Thyroid gland (tissue), 4 donors: ENCODE measurements around the gene FAIM2.

Experiments
- POLR2A ChIP-seq, 2 donors: fragments of 450-650 bp; IDR thresholded peaks; one replicate each; pipeline ENCODE4 v1.6.1; 2017; ENCODE audit warnings: antibody characterized with exemption in 2 of 2, mild to moderate bottlenecking in 2 of 2, moderate library complexity in 1 of 2
- TF ChIP-seq, protein P1 (sequence below), 6 experiments: fragments of 200-600 bp in 3 of 6; fragments of 450-650 bp in 3 of 6; sonication (generic) in 3 of 6; IDR thresholded peaks; one replicate each; pipeline ENCODE4 v1.5.1; 2016 to 2019; ENCODE audit warnings: antibody characterized with exemption in 6 of 6, mild to moderate bottlenecking in 2 of 6, inconsistent platforms in 1 of 6, moderate library complexity in 1 of 6

DNA sequence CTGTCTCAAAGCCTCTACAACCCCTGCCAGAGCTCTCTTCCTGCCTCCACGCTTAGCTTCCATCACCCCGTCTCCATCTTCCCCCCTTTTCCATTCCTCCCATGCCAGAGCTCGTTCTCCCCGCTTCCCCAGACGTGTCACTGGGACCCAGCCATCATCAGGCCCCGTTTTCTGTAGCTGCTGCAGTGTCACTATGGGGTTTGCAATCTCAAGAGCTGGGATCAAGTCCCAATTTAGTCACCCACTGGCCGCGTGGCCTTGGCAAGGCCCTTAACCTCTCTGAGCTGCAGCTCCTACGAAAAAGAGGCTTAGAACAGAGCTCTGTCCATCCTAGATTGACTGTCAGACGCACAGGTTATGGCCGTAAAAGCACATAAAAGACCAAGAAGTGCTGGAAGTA, 901 bp upstream of the FAIM2 start:
- TF ChIP-seq, protein P1, sequence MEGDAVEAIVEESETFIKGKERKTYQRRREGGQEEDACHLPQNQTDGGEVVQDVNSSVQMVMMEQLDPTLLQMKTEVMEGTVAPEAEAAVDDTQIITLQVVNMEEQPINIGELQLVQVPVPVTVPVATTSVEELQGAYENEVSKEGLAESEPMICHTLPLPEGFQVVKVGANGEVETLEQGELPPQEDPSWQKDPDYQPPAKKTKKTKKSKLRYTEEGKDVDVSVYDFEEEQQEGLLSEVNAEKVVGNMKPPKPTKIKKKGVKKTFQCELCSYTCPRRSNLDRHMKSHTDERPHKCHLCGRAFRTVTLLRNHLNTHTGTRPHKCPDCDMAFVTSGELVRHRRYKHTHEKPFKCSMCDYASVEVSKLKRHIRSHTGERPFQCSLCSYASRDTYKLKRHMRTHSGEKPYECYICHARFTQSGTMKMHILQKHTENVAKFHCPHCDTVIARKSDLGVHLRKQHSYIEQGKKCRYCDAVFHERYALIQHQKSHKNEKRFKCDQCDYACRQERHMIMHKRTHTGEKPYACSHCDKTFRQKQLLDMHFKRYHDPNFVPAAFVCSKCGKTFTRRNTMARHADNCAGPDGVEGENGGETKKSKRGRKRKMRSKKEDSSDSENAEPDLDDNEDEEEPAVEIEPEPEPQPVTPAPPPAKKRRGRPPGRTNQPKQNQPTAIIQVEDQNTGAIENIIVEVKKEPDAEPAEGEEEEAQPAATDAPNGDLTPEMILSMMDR (IDR thresholded peaks at IDR 0.05): no peak
- TF ChIP-seq POLR2A (IDR thresholded peaks at IDR 0.05): no peak
